HUES6 (cell line): ENCODE results near the gene LDLRAD2.
A peak's percentile ranks its signal among the peaks of the same experiment; 100 is the strongest.

Experiments
- H3K27ac ChIP-seq: 2 replicates; pipeline ENCODE4 v1.7.0; 2013; ENCODE audit warnings: low read depth, mild to moderate bottlenecking, low read length, inconsistent platforms
- H3K27me3 ChIP-seq: 2 replicates; pipeline ENCODE4 v1.6.1; 2013; ENCODE audit warnings: low read length; ENCODE audit not compliant: control insufficient read depth, insufficient read depth
- H3K36me3 ChIP-seq: 2 replicates; pipeline ENCODE4 v1.6.1; 2013; ENCODE audit warnings: low read length; ENCODE audit not compliant: control insufficient read depth, insufficient read depth
- H3K4me1 ChIP-seq: 2 replicates; pipeline ENCODE4 v1.6.1; 2013; ENCODE audit warnings: low read length; ENCODE audit not compliant: control insufficient read depth, insufficient read depth
- H3K4me3 ChIP-seq: 2 replicates; pipeline ENCODE4 v1.5.1; 2013; ENCODE audit warnings: low read depth, low read length
- H3K9ac ChIP-seq: one replicate; pipeline ENCODE4 v1.6.1; 2013; ENCODE audit warnings: mild to moderate bottlenecking, low read length
- H3K9me3 ChIP-seq: 2 replicates; pipeline ENCODE4 v1.6.1; 2013; ENCODE audit warnings: low read depth, low read length; ENCODE audit not compliant: control insufficient read depth, insufficient read depth

Gene LDLRAD2

DNA sequence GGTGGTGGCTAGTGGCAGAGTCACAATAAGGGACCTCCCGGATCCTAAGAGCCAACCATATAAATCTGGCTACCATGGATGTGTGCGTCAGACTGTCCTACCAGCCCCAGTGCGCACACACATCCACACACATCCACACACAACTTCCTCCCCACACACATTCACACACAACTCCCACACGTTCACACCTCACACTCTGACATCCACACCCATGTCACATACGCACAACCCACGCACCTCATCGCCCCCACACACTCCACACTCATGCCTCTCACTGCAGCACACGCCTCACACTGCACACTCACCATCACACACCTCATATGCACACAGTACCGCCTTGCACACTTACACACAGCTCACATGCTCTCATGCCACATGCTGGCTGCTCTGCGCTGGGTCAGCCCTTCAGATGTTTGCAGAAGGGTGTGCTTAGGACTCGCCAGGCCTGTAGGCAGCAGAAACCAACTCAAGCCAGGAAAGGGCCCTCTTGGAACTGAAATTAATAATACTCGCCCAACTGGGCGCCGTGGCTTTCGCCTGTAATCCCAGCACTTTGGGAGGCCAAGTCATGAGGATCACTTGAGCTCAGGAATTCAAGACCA lies 3.0 kb downstream of the LDLRAD2 start:
- peaks cover 5% of the 10 kb centered on the region; the same call in 1 of the 2 replicates for H3K27me3 ChIP-seq
- H3K9me3 ChIP-seq, result no peaks in the 10 kb centered on the region
- no peak overlapping the region for H3K9ac ChIP-seq
- H3K4me3 ChIP-seq, result peak overlapping the region; percentile 68; the same call in 1 of the 2 replicates
- H3K4me1 ChIP-seq, result peaks cover 9% of the 10 kb centered on the region; the same call in 1 of the 2 replicates
- H3K27ac ChIP-seq, result no peak overlapping the region
- no peaks in the 10 kb centered on the region for H3K36me3 ChIP-seq

DNA sequence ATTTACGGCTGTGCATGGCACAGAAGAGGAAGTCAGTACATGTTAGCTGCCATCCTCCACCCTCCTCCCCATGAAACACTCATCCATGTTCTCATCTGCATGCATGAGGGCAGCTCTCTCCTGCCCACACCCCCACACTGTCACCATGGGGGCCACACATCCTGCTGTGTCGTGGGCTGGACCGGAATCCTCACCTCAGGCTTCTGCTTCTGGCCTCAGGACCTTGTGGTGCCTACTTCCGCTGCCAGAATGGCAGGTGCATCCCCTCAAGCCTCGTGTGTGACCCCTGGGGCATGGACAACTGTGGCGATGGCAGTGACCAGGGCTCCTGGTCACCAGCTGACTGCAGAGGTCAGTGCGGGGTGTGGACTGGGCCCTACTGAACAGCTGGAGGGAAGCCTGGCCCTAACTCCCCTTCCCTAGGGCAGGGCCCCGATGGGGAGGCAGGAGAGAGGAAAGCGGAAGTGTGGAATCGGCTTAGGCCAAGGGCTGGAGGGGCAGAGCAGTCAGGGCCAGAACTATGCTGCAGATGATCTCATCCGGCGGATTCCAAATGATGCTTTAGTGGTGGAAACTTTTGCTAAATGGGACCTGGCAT lies 3.8 kb downstream of the LDLRAD2 start:
- peaks cover 9% of the 10 kb centered on the region; the same call in 1 of the 2 replicates for H3K4me1 ChIP-seq
- H3K4me3 ChIP-seq, result no peak overlapping the region
- H3K27me3 ChIP-seq, result peaks cover 5% of the 10 kb centered on the region; the same call in 1 of the 2 replicates
- no peaks in the 10 kb centered on the region for H3K9me3 ChIP-seq
- H3K9ac ChIP-seq, result no peak overlapping the region
- H3K36me3 ChIP-seq, result no peaks in the 10 kb centered on the region
- H3K27ac ChIP-seq, result no peak overlapping the region

DNA sequence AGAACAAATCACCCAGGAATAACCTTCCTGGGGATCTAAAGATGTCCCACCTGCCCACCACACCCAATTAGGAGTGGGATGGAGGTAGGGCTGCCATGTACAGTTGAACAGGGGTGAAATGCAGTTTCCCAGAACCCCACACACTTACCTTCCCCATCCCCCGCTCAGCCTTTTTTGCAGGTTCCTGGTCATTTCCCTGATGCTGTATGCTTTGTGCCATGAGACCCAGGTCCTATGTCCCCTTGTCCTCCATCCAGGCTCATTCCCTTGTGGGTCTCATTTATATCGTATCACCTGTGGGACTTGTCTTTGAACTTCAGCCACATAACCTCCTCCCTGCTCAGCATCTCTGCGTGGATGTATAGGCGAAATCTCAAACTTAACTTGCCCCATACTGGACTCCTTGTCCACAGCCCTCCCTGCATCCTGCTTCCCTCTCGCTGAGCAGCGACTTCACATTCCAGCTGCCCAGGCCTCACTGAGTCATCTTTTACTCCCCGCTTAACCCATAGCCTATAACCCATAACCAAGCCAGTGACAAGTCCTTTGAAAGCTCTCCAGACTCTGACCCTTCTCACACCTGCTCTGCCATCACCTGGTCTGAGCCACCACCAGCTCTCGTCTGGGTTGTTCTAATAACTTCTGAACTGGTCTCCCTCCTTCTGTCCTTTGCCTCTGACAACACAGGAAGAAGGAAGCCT lies 4.7 kb downstream of the LDLRAD2 start:
- peaks cover 9% of the 10 kb centered on the region; the same call in 1 of the 2 replicates for H3K4me1 ChIP-seq
- H3K27me3 ChIP-seq, result peaks cover 5% of the 10 kb centered on the region; the same call in 1 of the 2 replicates
- no peak overlapping the region for H3K9ac ChIP-seq
- H3K36me3 ChIP-seq, result 0 out of 2 replicates have a peak, but pooled peaks cover 1% of the 10 kb centered on the region
- no peak overlapping the region for H3K27ac ChIP-seq
- no peaks in the 10 kb centered on the region for H3K9me3 ChIP-seq
- H3K4me3 ChIP-seq, result no peak overlapping the region

DNA sequence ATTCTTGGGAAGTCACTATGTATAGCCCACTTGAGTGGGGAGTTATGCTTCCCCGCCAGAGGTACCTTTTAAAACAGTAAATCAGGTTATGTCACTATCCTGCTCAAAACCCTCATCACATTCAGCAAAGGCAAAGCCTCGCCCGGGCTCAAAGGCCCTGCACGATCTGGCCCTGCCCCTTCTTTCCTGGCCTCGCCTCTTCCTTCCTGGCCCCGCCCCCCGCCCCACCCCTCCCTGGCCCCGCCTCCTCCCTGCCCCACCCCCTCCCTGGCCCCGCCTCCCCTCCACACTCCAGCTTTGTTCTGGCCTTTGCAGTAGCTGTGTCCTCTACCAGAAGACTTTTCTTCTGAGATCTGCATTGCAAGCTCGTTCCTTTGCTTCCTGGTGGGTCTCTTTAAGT lies 6.6 kb downstream of the LDLRAD2 start:
- no peak overlapping the region for H3K9ac ChIP-seq
- no peak overlapping the region for H3K4me3 ChIP-seq
- H3K9me3 ChIP-seq, result no peaks in the 10 kb centered on the region
- H3K36me3 ChIP-seq, result peaks cover 15% of the 10 kb centered on the region; the same call in 1 of the 2 replicates
- H3K27ac ChIP-seq, result no peak overlapping the region
- peaks cover 12% of the 10 kb centered on the region for H3K4me1 ChIP-seq
- H3K27me3 ChIP-seq, result peaks cover under 1% of the 10 kb centered on the region; the same call in 1 of the 2 replicates

DNA sequence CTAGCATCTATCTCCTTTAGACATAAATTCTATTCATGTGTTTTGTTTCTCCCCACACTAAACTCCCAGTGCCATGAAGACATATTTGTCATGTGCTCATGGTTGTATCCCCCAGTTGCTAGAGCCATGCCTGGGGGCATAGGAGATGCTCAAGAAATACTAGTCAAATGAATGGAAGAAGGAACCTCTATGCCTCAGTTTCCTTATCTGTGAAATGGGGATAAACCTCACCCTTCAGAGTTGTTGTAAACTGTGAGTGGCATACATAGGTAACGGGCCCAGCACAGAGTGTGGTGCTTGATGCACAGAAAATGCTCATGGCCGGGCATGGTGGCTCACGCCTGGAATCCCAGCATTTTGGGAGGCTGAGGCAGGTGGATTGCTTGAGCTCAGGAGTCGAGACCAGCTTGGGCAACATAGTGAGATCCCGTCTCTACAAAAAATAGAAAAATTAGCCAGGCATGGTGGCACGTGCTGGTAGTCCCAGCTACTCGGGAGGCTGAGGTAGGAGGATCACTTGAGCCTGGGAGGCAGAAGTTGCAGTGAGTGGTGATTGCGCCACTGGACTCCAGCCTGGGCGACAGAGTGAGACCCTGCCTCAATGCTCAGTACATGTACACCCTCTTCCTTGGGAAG lies 8.7 kb downstream of the LDLRAD2 start:
- Histone ChIP-seq H3K4me1 (peaks cover 6% of the 10 kb centered on the region), H3K9ac (no peak overlapping the region), H3K9me3 (no peaks in the 10 kb centered on the region), H3K36me3 (peaks cover 30% of the 10 kb centered on the region), H3K27me3 (no peaks in the 10 kb centered on the region), H3K4me3 (no peak overlapping the region), H3K27ac (no peak overlapping the region)

DNA sequence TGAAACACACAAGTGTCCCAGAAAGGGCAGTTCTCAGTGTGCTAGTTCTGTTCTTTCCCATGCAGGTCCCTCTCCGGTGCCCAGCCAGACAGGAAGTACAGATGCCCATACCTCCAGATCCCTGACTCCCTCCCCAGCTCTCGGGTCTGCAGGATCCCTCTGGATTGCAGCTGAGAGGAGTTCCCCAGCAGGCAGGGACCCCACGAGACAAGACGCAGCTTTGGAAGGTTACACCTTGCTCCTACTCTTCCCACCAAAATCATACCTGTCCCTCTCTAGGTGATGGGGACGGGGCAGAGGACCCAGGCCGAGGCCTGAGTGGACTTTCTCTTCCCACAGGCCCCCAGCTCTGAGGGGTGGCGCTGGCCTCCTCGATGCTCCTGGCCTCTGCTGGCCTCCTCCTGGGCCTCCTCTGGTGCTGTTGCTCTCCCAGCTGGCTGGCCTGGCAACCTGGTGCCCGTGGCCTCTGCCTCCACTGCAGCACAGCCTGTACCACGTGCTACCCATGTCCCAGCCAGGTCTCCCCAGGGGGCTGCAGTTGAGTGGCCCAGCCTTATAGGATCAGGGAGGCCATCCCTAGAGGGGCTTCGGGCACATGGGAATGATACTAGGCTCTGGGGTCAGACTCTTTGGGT lies 9.4 kb downstream of the LDLRAD2 start:
- no peaks in the 10 kb centered on the region for H3K9me3 ChIP-seq
- peaks cover 6% of the 10 kb centered on the region for H3K4me1 ChIP-seq
- H3K27ac ChIP-seq, result no peak overlapping the region
- H3K9ac ChIP-seq, result no peak overlapping the region
- H3K27me3 ChIP-seq, result no peaks in the 10 kb centered on the region
- H3K36me3 ChIP-seq, result peaks cover 36% of the 10 kb centered on the region
- no peak overlapping the region for H3K4me3 ChIP-seq

DNA sequence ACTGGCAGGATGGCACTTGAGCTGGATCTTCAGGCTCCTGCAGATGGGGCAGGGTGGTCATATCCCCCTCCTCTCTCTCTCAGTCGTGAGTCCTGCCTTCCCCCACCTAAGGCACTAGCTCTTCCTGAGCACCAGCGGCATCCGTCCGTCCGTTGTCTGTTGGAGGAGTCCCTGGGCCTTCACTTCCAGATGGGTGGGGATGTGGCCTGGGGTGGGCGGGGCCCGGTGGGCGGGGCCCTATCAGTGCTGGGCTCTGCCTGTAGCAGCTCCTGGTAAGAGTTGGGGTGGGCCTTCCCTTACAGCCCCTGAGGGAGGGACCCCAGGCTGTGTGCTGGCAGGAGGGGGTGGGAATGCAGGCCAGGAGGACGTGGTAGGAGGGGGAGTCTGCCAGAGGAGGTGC lies 10.3 kb downstream of the LDLRAD2 start:
- Histone ChIP-seq H3K4me3 (no peak overlapping the region), H3K9ac (no peak overlapping the region), H3K4me1 (peaks cover 6% of the 10 kb centered on the region), H3K27ac (no peak overlapping the region), H3K36me3 (peaks cover 41% of the 10 kb centered on the region), H3K27me3 (no peaks in the 10 kb centered on the region), H3K9me3 (no peaks in the 10 kb centered on the region)

DNA sequence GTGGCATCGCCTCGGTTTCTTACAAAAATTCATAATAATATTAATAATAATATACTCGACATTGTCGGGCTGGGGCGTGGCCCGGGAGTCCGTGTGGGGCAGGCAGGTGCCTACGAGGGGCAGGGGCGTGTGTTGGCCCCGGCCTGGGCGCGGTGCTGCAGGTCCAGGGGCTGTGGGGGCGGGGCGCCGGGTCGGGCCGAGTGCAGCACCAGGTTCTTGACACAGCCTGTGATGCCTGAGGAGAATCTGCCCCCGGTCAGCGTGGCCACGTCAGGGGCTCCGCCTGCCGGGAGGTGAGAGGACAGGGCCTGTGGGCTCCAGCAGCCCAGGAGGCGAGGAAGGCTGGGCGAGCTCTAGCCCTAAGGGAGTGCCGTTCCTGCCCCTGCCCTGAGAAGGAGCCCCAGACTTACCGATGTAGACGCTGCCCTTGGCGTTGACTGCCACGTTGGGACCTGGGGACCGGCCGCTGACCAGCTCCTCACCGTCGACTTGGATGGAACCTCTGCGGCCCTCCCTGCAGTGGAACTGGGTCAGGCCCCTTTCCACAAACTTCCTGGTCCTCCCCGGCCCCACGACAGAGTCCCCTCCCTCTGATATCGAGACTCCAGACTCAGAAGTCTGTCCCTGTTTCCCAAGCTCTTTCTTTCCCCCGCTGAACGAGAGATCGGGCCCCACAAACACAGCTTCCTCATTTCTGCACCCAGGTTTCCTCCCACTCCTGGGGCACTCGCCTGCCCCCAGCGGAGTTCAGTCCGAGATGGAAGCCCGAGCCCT lies 11.3 kb downstream of the LDLRAD2 start:
- H3K36me3 ChIP-seq, result peaks cover 51% of the 10 kb centered on the region
- no peak overlapping the region for H3K27ac ChIP-seq
- no peak overlapping the region for H3K9ac ChIP-seq
- H3K4me3 ChIP-seq, result no peak overlapping the region
- peaks cover 5% of the 10 kb centered on the region for H3K4me1 ChIP-seq
- no peaks in the 10 kb centered on the region for H3K9me3 ChIP-seq
- H3K27me3 ChIP-seq, result no peaks in the 10 kb centered on the region

DNA sequence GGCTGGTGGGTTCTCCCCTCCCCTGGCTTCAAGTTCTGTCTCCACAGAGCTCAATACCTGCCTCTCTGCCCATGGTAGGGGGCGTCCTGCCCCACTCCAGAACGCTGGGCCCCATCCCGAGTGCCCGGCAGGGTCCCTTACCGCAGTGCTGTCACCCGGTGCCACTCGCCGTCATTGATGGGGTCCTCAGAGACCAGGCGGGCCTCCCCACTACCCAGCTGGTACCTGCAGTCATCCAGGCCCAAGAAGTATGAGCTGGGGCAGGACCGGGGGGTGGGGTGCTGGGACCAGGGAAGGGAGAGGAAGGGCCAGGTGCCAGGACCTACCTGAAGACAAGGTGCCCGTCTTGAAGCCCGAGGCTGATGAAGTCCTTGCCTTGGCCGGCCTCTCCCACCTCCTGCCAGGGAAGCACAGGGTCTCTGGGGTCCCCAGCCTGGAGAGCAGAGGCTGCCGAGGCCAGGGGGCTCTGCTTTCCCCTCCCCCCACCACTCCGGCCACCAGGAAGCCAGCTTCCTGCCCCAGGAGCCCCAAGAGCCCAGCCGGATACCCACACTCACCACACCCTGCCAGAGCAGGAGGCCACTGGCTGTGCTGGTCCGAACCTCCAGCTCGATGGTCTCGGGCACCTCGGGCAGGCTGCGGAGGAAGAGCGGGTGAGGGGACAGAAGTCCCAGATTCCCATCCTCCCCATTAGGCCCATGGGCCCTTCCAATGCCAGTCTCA lies 12.1 kb downstream of the LDLRAD2 start:
- Histone ChIP-seq H3K27ac (no peak overlapping the region), H3K4me3 (no peak overlapping the region), H3K4me1 (peaks cover 2% of the 10 kb centered on the region; the same call in 1 of the 2 replicates), H3K9ac (no peak overlapping the region), H3K36me3 (peaks cover 59% of the 10 kb centered on the region), H3K9me3 (no peaks in the 10 kb centered on the region), H3K27me3 (no peaks in the 10 kb centered on the region)

DNA sequence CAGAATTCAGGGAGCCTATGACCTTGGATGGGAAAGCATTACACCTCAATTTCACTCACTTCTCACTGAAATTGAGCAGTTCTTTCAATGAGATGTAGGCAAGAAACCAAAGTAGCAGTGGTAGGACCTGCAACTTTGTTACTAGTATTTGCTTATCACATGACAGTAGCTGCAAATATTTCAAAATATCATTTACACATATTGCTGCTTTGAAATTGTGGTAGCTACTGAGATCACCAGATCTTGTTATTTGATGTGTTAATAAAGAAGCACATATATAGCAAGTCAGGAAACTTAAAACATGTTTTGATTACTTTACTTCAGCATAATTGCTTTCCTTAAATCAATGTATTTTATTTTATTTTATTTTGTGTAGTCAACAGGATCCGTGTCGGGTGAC lies 12.9 kb downstream of the LDLRAD2 start:
- Histone ChIP-seq H3K36me3 (peaks cover 67% of the 10 kb centered on the region), H3K27ac (no peak overlapping the region), H3K9me3 (no peaks in the 10 kb centered on the region), H3K4me1 (peaks cover 2% of the 10 kb centered on the region; the same call in 1 of the 2 replicates), H3K27me3 (no peaks in the 10 kb centered on the region), H3K9ac (no peak overlapping the region), H3K4me3 (no peak overlapping the region)
